DOHH2 (cell line): ENCODE data around the gene CNPPD1.

Source experiments
- H3F3A ChIP-seq: fragments of 200-600 bp; sonication (generic), shearing (Covaris generic); 2 replicates; pipeline ENCODE4 v1.6.0; 2016; ENCODE audit warnings: antibody characterized with exemption, mild to moderate bottlenecking; ENCODE audit not compliant: control insufficient read depth, insufficient read depth
- H3K27ac ChIP-seq: fragments of 200-600 bp; sonication (generic); 2 replicates; pipeline ENCODE4 v1.5.1; 2014; ENCODE audit warnings: low read depth, mild to moderate bottlenecking, low read length, moderate library complexity
- H3K27me3 ChIP-seq: fragments of 200-600 bp; sonication (generic); 2 replicates; pipeline ENCODE4 v1.6.1; 2014; ENCODE audit warnings: mild to moderate bottlenecking, low read length, mixed read lengths; ENCODE audit not compliant: control insufficient read depth
- H3K36me3 ChIP-seq: fragments of 200-600 bp; sonication (generic); 2 replicates; pipeline ENCODE4 v1.6.1; 2014; ENCODE audit warnings: mild to moderate bottlenecking, low read length, moderate library complexity, mixed read lengths; ENCODE audit not compliant: control insufficient read depth
- H3K4me1 ChIP-seq: fragments of 200-600 bp; sonication (generic); 2 replicates; pipeline ENCODE4 v1.6.1; 2014; ENCODE audit warnings: mild to moderate bottlenecking, low read length, mixed read lengths; ENCODE audit not compliant: control insufficient read depth
- H3K4me2 ChIP-seq: fragments of 200-600 bp; sonication (generic); 2 replicates; pipeline ENCODE4 v1.6.0; 2014; ENCODE audit warnings: mild to moderate bottlenecking, low read length, moderate library complexity
- H3K4me3 ChIP-seq: fragments of 200-600 bp; sonication (generic); 2 replicates; pipeline ENCODE4 v1.5.1; 2014; ENCODE audit warnings: mild to moderate bottlenecking, low read length, mixed read lengths
- H3K79me2 ChIP-seq: fragments of 200-600 bp; sonication (generic); 2 replicates; pipeline ENCODE4 v1.6.1; 2014; ENCODE audit warnings: mild to moderate bottlenecking, low read length, mixed read lengths; ENCODE audit not compliant: control insufficient read depth
- H3K9me2 ChIP-seq: fragments of 200-600 bp; sonication (generic); replicated peaks from 2 replicates; pipeline ENCODE4 v1.6.1; 2014; ENCODE audit warnings: mild to moderate bottlenecking, low read length, mixed read lengths; ENCODE audit not compliant: control insufficient read depth
- H3K9me3 ChIP-seq: fragments of 200-600 bp; sonication (generic); 2 replicates; pipeline ENCODE4 v1.6.1; 2014; ENCODE audit warnings: antibody characterized with exemption, low read length, mixed read lengths; ENCODE audit not compliant: control insufficient read depth, insufficient read depth
- H4K20me1 ChIP-seq: fragments of 200-600 bp; sonication (generic); 2 replicates; pipeline ENCODE4 v1.6.0; 2014; ENCODE audit warnings: low read depth, mild to moderate bottlenecking, antibody characterized with exemption, low read length, moderate library complexity; ENCODE audit not compliant: control insufficient read depth, insufficient read depth
- EZH2phosphoT487 ChIP-seq: fragments of 200-600 bp; sonication (generic); IDR thresholded peaks from 2 replicates; pipeline ENCODE4 v1.6.1; 2017; ENCODE audit warnings: borderline replicate concordance, mild to moderate bottlenecking, antibody characterized with exemption, low read length, moderate library complexity, mixed read lengths
- TF ChIP-seq, protein P1 (sequence below): fragments of 200-600 bp; sonication (generic); IDR thresholded peaks from one replicate; pipeline ENCODE4 v1.5.1; 2014; ENCODE audit warnings: antibody characterized with exemption, mild to moderate bottlenecking, low read depth, low read length; ENCODE audit not compliant: poor library complexity, severe bottlenecking

Gene CNPPD1

DNA sequence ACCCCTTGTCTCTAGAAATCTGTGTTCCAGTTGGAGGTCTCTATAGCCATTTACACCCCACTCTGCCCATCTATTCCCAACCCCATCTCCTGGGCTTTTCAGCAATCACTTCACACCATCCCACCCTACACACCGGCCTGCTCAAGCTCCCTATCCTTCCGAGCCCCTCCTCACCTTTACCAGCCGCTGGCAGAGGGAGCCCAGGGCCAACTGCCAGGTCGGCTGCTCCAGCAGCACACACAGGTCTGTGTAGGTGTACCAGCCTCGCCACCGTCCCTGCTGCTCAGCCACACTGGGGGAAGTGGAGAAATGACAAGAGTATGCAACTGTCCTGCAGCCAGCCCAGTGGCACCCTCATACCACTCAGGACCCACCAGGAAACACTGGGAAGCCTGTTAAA, 3.5 kb downstream of the CNPPD1 start:
- Histone ChIP-seq H3K27me3 (no peaks in the 10 kb centered on the region), H3K4me1 (peaks cover 17% of the 10 kb centered on the region), H3K4me3 (no peak overlapping the region), H3K9me2 (no peaks in the 10 kb centered on the region), H3K4me2 (no peak overlapping the region), H3K79me2 (peaks cover 20% of the 10 kb centered on the region), H4K20me1 (no peaks in the 10 kb centered on the region), H3F3A (peaks cover 21% of the 10 kb centered on the region), H3K36me3 (peaks cover 53% of the 10 kb centered on the region), H3K9me3 (no peaks in the 10 kb centered on the region), H3K27ac (no peak overlapping the region)
- no peak for TF ChIP-seq EZH2phosphoT487
- TF ChIP-seq, protein P1, sequence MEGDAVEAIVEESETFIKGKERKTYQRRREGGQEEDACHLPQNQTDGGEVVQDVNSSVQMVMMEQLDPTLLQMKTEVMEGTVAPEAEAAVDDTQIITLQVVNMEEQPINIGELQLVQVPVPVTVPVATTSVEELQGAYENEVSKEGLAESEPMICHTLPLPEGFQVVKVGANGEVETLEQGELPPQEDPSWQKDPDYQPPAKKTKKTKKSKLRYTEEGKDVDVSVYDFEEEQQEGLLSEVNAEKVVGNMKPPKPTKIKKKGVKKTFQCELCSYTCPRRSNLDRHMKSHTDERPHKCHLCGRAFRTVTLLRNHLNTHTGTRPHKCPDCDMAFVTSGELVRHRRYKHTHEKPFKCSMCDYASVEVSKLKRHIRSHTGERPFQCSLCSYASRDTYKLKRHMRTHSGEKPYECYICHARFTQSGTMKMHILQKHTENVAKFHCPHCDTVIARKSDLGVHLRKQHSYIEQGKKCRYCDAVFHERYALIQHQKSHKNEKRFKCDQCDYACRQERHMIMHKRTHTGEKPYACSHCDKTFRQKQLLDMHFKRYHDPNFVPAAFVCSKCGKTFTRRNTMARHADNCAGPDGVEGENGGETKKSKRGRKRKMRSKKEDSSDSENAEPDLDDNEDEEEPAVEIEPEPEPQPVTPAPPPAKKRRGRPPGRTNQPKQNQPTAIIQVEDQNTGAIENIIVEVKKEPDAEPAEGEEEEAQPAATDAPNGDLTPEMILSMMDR = no peak

DNA sequence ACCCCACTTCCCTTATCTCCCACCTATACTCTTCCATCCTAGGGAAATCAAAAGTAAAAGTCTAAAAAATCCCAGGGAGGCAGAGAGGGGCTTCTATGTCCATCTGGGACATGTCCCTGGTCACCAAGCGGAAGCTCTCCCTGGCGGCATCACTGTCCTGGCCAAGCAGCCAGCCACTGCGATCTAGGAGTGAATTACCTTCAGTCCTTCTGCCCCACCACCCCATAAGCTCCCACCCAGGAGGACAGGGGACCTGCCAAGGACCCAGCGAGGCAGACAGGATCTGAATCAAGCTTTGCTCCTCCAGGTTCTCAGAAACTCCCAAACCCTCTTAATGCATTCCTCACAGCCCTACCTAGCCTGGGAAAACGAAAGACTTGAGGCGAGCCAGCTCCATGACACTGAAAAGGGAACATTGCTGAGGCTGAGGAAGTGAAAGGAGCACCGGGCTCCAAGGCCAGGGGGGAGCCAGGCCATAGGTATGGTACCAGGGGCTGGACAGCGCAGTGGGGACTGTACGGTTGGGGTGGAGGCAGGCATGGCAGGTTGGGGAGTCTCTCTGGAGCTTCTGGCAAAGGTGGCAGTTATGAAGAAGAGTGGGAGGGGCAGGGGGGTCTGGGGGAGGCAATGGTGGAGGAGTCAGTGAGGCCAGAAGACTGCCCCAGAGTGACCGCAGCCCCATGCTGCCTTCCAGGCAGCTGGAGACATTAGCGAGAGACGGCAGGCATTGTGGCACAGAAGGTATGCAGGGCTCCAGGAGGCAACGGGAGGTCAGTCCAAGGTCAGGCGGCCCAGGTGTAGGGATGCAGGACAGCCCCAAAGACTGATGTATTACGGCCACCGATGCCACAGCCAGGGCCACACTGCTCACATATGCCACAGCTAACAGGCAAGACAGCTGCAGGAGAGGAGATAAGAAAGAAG, 4.2 kb downstream of the CNPPD1 start:
- no peak for TF ChIP-seq EZH2phosphoT487
- TF ChIP-seq, protein P1 = no peak
- Histone ChIP-seq H3K9me3 (no peaks in the 10 kb centered on the region), H3K79me2 (peaks cover 17% of the 10 kb centered on the region), H3K36me3 (peaks cover 49% of the 10 kb centered on the region), H3K27ac (no peak overlapping the region), H4K20me1 (no peaks in the 10 kb centered on the region), H3K4me2 (no peak overlapping the region), H3K9me2 (no peaks in the 10 kb centered on the region), H3K4me3 (no peak overlapping the region), H3F3A (peaks cover 17% of the 10 kb centered on the region), H3K27me3 (no peaks in the 10 kb centered on the region), H3K4me1 (peaks cover 14% of the 10 kb centered on the region)

DNA sequence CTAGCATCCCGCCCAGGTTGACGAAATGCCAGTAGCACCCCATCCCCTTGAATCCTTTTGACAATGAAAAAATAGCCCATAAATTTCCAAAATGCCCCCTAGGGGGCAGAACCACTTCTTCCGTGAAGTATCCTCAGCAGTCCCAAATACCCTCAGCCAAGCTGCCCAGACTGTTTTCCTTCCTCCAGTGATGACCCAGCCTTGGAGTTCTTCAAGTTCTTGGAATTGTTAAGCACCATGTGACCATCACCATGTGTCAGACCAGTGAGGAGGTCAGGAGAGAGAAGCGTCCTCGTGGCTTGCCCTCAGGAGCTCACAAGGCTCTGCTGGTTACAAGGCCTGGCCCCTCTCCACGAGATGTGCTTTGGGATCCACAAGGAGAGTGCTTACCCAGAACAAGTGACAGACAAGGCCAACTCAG, 5.5 kb downstream of the CNPPD1 start:
- Histone ChIP-seq H4K20me1 (no peaks in the 10 kb centered on the region), H3K27ac (no peak overlapping the region), H3K4me3 (no peak overlapping the region), H3F3A (peaks cover 9% of the 10 kb centered on the region; the same call in 1 of the 2 replicates), H3K4me2 (no peak overlapping the region), H3K79me2 (peaks cover 11% of the 10 kb centered on the region), H3K27me3 (no peaks in the 10 kb centered on the region), H3K4me1 (peaks cover 8% of the 10 kb centered on the region), H3K9me2 (no peaks in the 10 kb centered on the region), H3K9me3 (no peaks in the 10 kb centered on the region), H3K36me3 (peaks cover 43% of the 10 kb centered on the region)
- no peak for TF ChIP-seq EZH2phosphoT487
- TF ChIP-seq, protein P1 = peak; percentile 85
